GM19452 (cell line): ENCODE data around the gene CAND1.
"Not testable (repeated sequence)": the region's sequence is repeated elsewhere in the genome, so short reads cannot be mapped to it uniquely, and the experiment has no call there.

ENCODE experiments used
- ATAC-seq: cut with Tn5 transposase; IDR thresholded peaks from one replicate; pipeline ENCODE4 v1.9.1; 2021; ENCODE audit not compliant: unreplicated experiment

Gene CAND1

GRCh38 chr12:67338426-67338825, 69.3 kb downstream of the CAND1 start:
- ATAC-seq = no peak

DNA sequence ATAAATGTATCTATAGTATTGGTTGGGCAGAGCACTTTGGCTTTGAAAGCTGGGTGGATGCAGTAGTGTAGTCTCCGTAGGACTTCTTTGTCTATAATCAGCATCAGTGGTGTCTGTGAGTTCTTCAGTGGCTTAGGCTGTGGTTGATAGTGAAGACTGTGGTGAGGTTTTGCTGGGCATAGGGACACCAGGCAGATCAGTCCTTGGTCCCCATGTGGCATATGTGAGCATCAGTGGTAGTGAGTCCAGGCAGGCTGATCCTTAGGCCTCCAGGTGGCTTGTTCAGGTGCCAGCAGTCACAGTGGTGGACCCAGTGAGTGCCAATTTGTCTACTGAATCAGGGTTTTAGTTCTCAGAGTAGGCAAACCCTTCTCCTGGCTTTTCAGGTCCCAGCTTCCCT, 70.4 kb downstream of the CAND1 start:
- no peak for ATAC-seq

GRCh38 chr12:67341086-67341485, 71.9 kb downstream of the CAND1 start:
- ATAC-seq = not testable (repeated sequence)

DNA sequence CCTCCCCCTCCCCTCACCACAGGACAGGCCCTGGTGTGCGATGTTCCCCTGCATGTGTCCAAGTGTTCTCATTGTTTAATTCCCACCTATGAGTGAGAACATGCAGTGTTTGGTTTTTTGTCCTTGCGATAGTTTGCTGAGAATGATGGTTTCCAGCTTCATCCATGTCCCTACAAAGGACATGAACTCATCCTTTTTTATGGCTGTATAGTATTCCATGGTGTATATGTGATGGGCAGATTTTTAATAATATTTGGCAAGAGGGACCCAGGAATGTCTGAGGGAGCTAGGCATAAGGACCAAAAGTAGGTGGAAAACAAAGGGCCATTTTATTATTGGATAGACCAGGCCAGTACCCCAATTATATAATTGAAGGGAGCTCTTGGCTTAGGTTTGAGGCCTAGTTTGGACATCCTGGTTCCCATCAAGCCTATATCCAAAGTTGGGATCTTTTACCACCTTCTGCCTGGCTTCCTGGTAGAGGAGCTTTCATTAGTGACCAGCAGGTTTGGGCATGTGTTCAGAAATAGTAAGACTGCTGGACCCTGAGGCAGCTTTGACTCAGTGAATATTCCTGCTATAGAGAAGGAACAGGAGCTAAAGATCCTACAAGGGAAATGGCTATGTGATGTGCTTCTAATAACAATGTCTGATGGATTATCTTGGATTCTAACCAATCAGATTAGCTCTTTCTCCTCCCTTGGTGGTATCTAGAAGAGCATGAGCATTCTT, 76.0 kb downstream of the CAND1 start:
- ATAC-seq = no peak

- ATAC-seq = no peak
These were observed 79.5 kb downstream of the CAND1 start for GRCh38 chr12:67348683-67349082.

- no peak for ATAC-seq
These were observed 83.5 kb downstream of the CAND1 start for GRCh38 chr12:67352682-67353081.

GRCh38 chr12:67354322-67354721, 85.2 kb downstream of the CAND1 start:
- ATAC-seq = no peak

- no peak for ATAC-seq
These were observed 85.8 kb downstream of the CAND1 start for GRCh38 chr12:67354966-67355365.

GRCh38 chr12:67355428-67356379, 86.5 kb downstream of the CAND1 start:
- no peak for ATAC-seq

DNA sequence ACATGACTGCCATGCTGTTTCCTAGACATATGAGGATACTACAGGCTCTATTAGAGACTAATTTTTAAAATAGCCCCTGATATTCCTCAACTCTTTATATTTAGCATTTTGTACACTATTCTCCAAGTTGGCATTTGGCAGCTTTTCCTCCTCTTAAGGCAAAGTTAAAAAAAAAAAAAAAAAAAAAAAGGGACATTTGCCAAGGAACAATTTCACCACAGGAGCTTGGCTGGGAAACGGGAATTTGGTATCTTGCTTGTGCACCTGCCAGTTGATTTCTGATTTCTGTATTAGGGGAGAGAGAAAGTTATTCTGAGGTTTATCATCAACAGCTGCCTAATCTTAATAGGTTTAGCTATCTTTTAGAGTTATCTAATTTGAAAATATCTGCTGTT, 87.2 kb downstream of the CAND1 start:
- ATAC-seq = no peak

DNA sequence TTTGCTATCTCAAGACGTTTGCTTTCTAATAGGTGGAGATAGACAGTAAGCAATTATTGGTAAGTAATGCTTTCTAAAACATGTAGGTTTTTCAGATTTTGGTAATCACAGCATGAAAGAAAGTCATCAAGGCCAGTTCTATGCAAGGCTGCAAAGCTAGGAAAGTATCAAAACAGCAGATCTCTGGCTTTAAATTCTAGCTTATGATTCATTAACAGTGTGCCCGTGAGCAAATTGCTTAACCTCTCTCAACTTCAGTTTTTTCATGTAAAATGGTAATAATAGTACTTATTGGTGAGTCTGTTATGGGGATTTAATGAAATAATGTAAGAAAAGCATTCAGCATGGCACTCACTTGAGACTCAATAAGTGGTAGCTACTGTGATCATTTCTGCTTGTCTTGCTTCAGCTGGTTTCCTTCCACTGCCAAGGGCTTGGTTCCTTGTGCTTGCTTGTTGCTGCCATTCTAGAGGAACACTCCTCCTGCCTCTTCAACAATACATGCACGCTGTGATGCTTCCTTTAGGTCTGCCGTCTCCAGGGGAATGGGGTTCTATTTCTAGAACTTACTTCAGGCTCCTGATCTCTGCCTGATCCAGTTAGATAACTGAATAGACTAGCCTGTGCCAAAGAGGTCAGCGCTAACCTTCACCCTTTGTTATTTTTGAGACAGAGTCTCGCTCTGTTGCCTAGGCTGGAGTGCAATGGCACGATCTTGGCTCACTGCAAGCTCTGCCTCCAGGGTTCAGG, 88.4 kb downstream of the CAND1 start:
- ATAC-seq = no peak

DNA sequence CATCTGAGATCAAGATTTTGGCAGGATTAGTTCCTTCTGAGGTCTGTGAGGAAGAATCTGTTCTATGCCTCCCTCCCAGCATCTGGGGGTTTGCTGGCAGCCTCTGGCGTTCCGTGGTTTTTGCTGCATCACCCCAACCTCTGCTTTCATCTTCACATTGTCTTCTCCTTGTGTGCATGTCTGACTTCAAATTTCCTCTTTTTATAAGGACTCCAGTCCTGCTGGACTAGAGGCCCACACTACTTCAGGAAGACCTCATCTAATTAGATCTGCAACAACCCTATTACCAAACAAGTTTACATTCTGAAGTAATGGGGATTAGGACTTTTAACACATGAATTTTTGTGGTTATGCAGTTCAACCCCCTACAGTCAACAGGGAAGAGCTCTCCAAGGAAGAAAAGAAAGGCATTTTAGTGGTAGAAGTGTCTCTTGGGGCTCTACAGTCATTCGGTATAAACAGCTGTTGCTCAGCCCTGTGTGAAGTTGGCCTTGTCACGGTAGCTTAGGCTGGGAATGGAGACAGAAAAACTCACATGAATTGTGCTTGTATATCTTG, 89.7 kb downstream of the CAND1 start:
- no peak for ATAC-seq

GRCh38 chr12:67362526-67362925, 93.4 kb downstream of the CAND1 start:
- no peak for ATAC-seq

DNA sequence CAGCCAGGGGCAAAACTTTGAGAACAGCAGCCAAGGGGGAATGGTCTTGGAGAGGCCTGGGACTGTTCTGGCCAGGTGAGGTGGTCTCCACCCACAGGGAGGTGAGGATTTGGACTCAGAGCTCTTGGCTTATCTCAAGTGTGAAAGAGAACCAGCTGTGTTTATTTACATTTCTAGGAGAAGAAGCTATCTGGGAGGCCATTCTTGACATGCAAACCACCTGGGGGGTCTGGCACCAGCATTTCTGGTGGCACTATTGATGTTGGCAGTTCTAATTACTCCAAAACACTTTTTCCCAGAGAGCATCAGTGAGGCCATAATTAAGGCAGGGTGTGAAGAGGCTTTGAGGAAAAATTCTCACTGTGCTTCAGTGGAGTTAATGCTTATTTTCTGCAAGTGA, 95.1 kb downstream of the CAND1 start:
- no peak for ATAC-seq

GRCh38 chr12:67365131-67365530, 96.0 kb downstream of the CAND1 start:
- no peak for ATAC-seq

- ATAC-seq = no peak
These were observed 98.7 kb downstream of the CAND1 start for GRCh38 chr12:67367843-67368242.
